Measurements from ENCODE around the gene PPT1.
A peak's percentile ranks its signal among the peaks of the same experiment; 100 is the strongest.

PPT1 gene

DNA sequence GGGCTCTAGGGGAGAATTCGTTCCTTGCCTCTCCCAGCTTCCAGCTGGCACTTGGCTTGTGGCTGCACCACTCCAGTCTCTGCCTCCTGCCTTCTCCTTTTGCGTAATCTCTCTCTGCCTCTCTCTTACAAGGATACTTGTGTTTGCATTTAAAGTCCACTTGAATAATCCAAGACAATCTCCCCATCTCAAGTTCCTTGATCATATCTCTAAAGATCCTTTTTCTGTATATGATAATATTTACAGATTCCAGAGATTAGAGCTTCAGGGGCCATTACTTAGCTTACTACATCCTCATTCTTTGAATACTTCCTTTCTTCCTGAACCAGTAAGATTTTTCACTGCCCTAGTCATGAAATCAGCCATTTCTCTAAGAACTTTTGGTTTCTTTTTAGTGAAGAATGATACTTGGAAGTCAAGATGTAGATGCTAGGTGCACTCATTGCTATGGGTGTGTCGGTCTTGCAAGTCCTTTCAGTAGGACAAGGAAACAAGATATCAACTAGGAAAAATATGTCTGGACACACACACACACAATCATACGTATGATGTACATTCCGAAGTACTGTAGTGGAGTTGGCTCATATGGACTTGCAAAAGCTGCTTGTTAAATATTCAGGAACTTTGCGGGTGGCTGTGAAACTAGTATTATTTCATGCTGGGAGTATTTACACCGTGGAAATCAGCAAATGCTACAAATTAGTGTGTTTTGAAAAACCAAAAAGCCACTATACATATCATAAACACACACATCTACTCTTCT, 43.3 kb upstream of the PPT1 start:
- Histone ChIP-seq H4K20me1 (ENCODE audit: insufficient read depth, low read length) (no peaks in the 10 kb centered on the region), H3K9me2 (replicated peaks; ENCODE audit: insufficient read depth, low read length) (no peaks in the 10 kb centered on the region), H3K9ac (ENCODE audit: low read length) (no peak overlapping the region), H3K79me2 (ENCODE audit: low read length) (no peaks in the 10 kb centered on the region), H3K9me3 (replicated peaks; ENCODE audit: insufficient read depth, low read length) (no peaks in the 10 kb centered on the region), H2AFZ (ENCODE audit: low read length) (peak overlapping the region; percentile 26), H3K4me3 (ENCODE audit: low read length) (no peak overlapping the region), H3K4me1 (ENCODE audit: low read length) (no peaks in the 10 kb centered on the region), H3K27ac (ENCODE audit: low read length) (no peak overlapping the region), H3K27me3 (replicated peaks; ENCODE audit: insufficient read depth, low read length) (0 out of 2 replicates have a peak, but pooled peaks cover 3% of the 10 kb centered on the region), H3K4me2 (ENCODE audit: low read depth, low read length) (peak overlapping the region; percentile 32), H3K36me3 (replicated peaks; ENCODE audit: insufficient read depth, low read length) (no peaks in the 10 kb centered on the region), H3F3A (ENCODE audit: insufficient read depth, low read length) (no peaks in the 10 kb centered on the region)
- no peak for TF ChIP-seq EZH2 (optimal IDR thresholded peaks at IDR 0.05; ENCODE audit: low read depth, low read length)
- no peak for TF ChIP-seq EZH2phosphoT487 (IDR thresholded peaks at IDR 0.05; ENCODE audit: low read length)
- no peak for DNase-seq

DNA sequence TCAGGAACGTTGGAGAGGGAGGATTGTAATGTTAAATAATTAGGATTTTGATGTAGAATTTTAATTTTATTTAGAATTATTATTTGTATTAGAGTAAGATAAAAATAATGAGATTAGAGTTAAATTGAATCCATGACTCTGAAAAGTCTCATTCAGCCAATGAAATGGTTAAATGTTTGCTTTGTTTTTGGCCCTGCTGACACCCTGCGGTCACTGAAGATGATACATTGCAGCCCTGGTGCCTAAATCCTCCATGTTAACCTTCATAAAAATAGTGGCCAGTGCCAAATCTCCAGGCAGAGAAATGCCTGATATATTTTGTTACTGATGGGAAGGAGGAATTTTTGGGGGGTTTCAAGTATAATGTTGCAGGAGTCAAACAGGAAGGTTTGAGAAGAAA, 36.8 kb upstream of the PPT1 start:
- Histone ChIP-seq H2AFZ (ENCODE audit: low read length) (no peak overlapping the region), H3K36me3 (replicated peaks; ENCODE audit: insufficient read depth, low read length) (no peaks in the 10 kb centered on the region)
- no peak for TF ChIP-seq EZH2phosphoT487 (IDR thresholded peaks at IDR 0.05; ENCODE audit: low read length)
- TF ChIP-seq EZH2 (optimal IDR thresholded peaks at IDR 0.05; ENCODE audit: low read depth, low read length) = no peak
- TF ChIP-seq, protein P1, sequence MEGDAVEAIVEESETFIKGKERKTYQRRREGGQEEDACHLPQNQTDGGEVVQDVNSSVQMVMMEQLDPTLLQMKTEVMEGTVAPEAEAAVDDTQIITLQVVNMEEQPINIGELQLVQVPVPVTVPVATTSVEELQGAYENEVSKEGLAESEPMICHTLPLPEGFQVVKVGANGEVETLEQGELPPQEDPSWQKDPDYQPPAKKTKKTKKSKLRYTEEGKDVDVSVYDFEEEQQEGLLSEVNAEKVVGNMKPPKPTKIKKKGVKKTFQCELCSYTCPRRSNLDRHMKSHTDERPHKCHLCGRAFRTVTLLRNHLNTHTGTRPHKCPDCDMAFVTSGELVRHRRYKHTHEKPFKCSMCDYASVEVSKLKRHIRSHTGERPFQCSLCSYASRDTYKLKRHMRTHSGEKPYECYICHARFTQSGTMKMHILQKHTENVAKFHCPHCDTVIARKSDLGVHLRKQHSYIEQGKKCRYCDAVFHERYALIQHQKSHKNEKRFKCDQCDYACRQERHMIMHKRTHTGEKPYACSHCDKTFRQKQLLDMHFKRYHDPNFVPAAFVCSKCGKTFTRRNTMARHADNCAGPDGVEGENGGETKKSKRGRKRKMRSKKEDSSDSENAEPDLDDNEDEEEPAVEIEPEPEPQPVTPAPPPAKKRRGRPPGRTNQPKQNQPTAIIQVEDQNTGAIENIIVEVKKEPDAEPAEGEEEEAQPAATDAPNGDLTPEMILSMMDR (IDR thresholded peaks at IDR 0.05; ENCODE audit: low read length) = no peak

DNA sequence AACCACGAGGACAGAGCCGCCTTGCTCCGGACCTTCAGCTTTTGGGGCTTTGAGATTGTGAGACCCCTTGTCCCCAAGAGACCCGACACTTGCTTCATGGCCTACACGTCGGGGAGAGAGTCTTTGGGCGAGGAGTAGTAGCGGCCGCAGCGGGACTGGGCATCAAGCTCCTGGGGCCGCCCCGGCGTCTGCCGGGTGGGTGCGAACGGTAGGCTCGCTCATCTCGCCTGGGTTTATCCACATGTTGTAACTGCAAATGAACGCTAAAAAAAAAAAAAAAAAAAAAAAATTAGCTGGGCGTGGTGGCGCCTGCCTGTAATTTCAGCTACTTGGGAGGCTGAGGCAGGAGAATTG, 36.2 kb upstream of the PPT1 start:
- Histone ChIP-seq H3K36me3 (replicated peaks; ENCODE audit: insufficient read depth, low read length) (no peaks in the 10 kb centered on the region), H3K27ac (ENCODE audit: low read length) (no peak overlapping the region), H3F3A (ENCODE audit: insufficient read depth, low read length) (no peaks in the 10 kb centered on the region), H3K79me2 (ENCODE audit: low read length) (no peaks in the 10 kb centered on the region), H3K4me1 (ENCODE audit: low read length) (no peaks in the 10 kb centered on the region), H3K9ac (ENCODE audit: low read length) (no peak overlapping the region), H3K9me3 (replicated peaks; ENCODE audit: insufficient read depth, low read length) (no peaks in the 10 kb centered on the region), H4K20me1 (ENCODE audit: insufficient read depth, low read length) (no peaks in the 10 kb centered on the region), H2AFZ (ENCODE audit: low read length) (no peak overlapping the region), H3K27me3 (replicated peaks; ENCODE audit: insufficient read depth, low read length) (no peaks in the 10 kb centered on the region), H3K4me3 (ENCODE audit: low read length) (no peak overlapping the region), H3K4me2 (ENCODE audit: low read depth, low read length) (no peak overlapping the region), H3K9me2 (replicated peaks; ENCODE audit: insufficient read depth, low read length) (no peaks in the 10 kb centered on the region)
- no peak for DNase-seq
- TF ChIP-seq, protein P1 (IDR thresholded peaks at IDR 0.05; ENCODE audit: low read length) = no peak

More for the DNA sequence above, 36.8 kb upstream of the PPT1 start:
- Histone ChIP-seq H3K27ac (ENCODE audit: low read length) (no peak overlapping the region), H3K9me2 (replicated peaks; ENCODE audit: insufficient read depth, low read length) (no peaks in the 10 kb centered on the region), H3K4me2 (ENCODE audit: low read depth, low read length) (no peak overlapping the region), H3K4me1 (ENCODE audit: low read length) (no peaks in the 10 kb centered on the region), H3K4me3 (ENCODE audit: low read length) (no peak overlapping the region), H3K79me2 (ENCODE audit: low read length) (no peaks in the 10 kb centered on the region), H3K27me3 (replicated peaks; ENCODE audit: insufficient read depth, low read length) (no peaks in the 10 kb centered on the region), H3K9ac (ENCODE audit: low read length) (no peak overlapping the region), H3F3A (ENCODE audit: insufficient read depth, low read length) (no peaks in the 10 kb centered on the region), H3K9me3 (replicated peaks; ENCODE audit: insufficient read depth, low read length) (no peaks in the 10 kb centered on the region), H4K20me1 (ENCODE audit: insufficient read depth, low read length) (no peaks in the 10 kb centered on the region)
- DNase-seq = no peak
